Endothelial cell of umbilical vein (primary cell): ENCODE results near the gene GNAS.

Source experiments
- CTCF ChIP-seq, 2 donors: IDR thresholded peaks; 1 replicate in 1 of 2; 2 replicates in 1 of 2; pipeline ENCODE4 v1.5.1; 2011; ENCODE audit warnings: low read length in 2 of 2, mild to moderate bottlenecking in 2 of 2, moderate library complexity in 2 of 2, control low read depth in 1 of 2, inconsistent platforms in 1 of 2, low read depth in 1 of 2; ENCODE audit not compliant: insufficient read depth in 1 of 2; ENCODE audit errors: extremely low read depth in 1 of 2
- EZH2 ChIP-seq: IDR thresholded peaks from 2 replicates; pipeline ENCODE4 v1.6.1; 2012; ENCODE audit warnings: borderline replicate concordance, low read depth, mild to moderate bottlenecking, moderate library complexity, low read length, inconsistent platforms; ENCODE audit not compliant: severe bottlenecking
- FOS ChIP-seq: IDR thresholded peaks from 2 replicates; pipeline ENCODE4 v1.6.1; 2011; ENCODE audit warnings: mild to moderate bottlenecking, low read length, moderate library complexity, borderline replicate concordance; ENCODE audit not compliant: insufficient read depth
- GATA2 ChIP-seq: IDR thresholded peaks from 2 replicates; pipeline ENCODE4 v1.7.0; 2011; ENCODE audit warnings: low read depth, mild to moderate bottlenecking, moderate library complexity, mixed read lengths, low read length; ENCODE audit not compliant: insufficient read length, insufficient read depth
- JUN ChIP-seq: IDR thresholded peaks from 2 replicates; pipeline ENCODE4 v1.6.1; 2011; ENCODE audit warnings: borderline replicate concordance, low read depth; ENCODE audit not compliant: insufficient read length, insufficient read depth
- MAX ChIP-seq: IDR thresholded peaks from 2 replicates; pipeline ENCODE4 v1.6.1; 2011; ENCODE audit not compliant: insufficient read depth, insufficient read length
- POLR2A ChIP-seq: IDR thresholded peaks from 2 replicates; pipeline ENCODE4 v1.6.1; 2012; ENCODE audit warnings: low read depth, mild to moderate bottlenecking, control low read depth, low read length
- POLR2AphosphoS5 ChIP-seq: IDR thresholded peaks from 2 replicates; pipeline ENCODE4 v1.6.1; 2012; ENCODE audit warnings: low read depth, mild to moderate bottlenecking, control low read depth, low read length, moderate library complexity; ENCODE audit not compliant: insufficient read depth

GRCh38 chr20:58918621-58919020 is 66.1 kb downstream of the GNAS start:
- TF ChIP-seq CTCF (IDR thresholded peaks at IDR 0.05; ENCODE audit: extremely low read depth in 1 of 2, insufficient read depth in 1 of 2, low read depth in 1 of 2, low read length in 2 of 2) (no peak), EZH2 (no peak), GATA2 (no peak), POLR2AphosphoS5 (no peak), POLR2A (no peak), MAX (no peak), FOS (no peak), JUN (no peak)
